Activated CD8-positive, alpha-beta memory T cell treated with anti-CD3 and anti-CD28 coated beads for 48 hours (primary cell): ENCODE data around the gene PXDC1.
"Not testable (repeated sequence)": the region's sequence is repeated elsewhere in the genome, so short reads cannot be mapped to it uniquely, and the experiment has no call there.

Source experiments
- DNase-seq, 3 experiments: peaks; one replicate each; pipeline ENCODE4 v3.0.0-alpha.2; 2020; ENCODE audit warnings: low read depth in 2 of 3, low spot score in 2 of 3

The PXDC1 gene

DNA sequence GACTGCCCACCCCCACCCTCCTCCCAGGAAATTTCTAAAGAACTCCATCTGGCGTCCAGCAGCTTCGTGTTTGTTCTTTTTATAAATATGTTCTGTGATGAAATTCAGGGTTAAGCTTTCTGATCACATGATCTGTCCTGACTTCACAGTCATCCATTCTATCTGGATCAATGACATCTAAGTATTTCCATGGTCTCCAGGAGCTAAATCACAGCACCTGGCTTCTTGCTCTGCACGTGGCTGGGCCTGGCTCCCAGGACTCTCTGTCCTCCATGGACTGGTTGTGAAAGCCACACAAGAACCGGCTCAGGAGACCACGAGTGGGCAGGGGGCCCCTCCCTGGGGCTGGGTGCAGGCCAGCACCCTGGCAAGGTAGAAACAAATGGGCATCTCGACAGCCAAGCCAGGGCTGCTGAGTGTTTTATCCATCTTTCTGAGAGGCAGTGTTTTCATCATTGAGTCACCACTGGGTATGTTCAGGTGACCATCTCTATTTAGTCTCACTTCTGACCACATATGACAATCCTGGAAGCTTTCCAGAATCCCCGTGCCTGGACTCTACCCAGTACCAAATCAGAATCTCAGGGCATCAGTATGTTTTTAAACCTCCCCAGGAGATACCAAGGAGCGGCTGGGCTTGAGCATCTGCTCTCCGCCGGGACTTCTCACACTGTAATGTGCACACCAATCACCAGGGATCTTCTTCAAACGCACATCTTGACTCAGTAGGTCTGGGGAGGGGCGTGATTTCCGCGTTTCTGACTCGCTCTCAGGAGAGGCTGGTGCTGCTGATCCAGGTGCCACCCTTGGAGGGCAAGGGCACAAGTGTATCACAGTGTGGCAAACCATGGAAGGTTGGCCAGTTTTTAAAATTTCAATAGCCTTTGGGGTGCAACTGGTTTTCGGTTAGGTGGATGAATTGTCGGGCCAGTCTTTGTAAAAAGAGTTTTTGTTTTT is 31.6 kb upstream of the PXDC1 start:
- DNase-seq, result no peak

DNA sequence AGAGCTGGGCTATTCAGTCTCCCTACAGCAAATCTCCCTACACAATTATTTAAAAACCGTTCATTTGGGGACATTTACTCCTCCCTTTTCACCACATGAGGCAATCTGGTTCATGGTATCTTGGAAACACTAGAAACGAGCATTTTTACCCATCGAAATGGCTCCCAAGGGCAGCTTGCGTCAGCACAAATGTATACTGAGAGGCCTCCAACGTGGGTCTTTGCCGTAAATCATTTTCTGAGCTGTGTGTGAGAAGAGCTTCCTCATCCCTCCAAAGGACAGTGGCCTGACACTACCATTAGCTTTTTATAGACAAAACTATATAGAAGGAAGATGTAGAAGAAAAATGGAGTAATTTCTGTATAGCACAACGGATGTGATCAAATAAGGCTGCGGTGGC is 30.0 kb upstream of the PXDC1 start:
- no peak for DNase-seq

DNA sequence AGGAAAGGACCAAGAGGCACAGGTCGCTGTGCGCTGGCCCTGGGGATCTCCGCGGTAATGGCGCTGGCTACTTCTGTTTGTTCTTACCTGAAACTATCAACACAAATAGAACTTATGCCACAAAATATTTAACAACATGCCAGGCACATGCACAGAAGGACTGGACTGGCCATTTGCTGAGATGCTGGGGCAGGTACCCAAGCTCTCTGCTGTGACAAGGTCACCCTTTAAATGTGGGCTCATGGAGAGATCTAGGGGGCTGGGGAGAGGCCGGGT is 28.0 kb upstream of the PXDC1 start:
- no peak for DNase-seq

DNA sequence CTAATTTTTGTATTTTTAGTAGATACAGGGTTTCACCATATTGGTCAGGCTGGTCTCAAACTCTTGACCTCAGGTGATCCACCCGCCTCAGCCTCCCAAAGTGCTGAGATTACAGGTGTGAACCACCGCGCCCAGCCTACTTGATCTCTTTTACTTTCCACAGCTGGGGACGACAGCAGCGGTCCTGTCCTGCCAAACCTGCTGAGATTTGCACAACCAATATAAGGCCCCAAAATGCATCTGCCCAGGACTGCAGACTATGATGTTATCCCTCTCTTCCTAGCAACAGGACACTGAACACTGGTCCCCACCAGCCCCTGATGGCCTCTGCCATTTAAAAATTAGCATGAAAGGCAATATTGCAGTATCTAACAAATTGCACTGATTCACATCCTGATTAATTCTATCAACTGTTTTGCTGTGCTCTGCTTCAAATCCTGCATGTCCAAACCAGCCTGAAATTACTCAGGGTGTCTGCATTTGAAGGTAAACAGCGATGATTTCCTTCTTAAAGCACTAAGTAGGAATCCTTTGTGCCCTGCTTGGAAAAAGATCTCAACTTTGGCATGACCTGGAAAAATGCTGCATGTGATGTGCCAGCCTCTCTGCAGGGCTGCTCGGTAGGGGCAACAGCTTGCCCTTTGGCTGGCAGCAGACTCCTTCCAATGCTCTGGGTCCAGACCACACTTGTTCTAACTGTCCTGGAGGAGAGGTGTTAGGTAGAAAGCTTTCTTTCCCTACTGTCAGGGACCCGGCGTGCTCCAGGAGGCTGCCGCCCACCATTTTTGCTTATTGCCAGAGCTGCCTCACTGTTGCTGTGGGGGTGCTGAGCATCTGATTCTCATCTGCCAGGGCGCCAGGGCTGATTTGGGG is 27.4 kb upstream of the PXDC1 start:
- no peak for DNase-seq

DNA sequence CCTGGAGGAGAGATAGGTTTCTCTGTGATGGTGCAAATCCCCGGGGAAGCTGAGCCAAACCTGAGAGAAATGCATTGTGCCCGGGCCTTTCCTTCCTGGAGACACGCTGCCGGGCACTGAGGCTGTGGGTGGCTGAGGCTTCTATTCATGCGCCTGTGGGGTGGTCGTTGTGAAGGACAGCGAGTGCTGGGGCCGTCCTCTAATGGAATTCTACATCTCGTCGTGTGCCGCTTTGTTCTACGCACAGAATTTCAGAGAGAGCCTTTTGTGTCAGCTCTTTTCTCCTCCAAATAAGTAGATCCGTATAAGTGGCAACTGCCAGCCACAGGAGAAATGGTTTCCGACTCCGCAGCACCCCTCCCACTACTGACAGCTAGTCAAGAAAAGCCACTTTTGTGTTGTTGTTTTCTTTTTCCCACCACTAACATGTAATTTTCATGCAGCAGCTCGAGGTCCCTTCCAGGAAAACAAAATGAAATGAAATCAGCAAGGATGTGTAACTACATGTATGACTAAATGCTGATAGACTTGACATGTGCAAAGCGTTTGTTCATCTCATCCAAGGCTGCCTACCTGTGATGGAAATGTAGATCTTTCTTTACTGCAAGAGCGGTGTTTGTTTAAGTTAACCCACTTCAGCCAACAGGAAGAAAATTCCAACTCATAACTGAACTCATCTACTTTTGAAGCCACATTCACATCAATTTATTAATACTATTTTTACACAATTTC is 26.4 kb upstream of the PXDC1 start:
- DNase-seq, result no peak

DNA sequence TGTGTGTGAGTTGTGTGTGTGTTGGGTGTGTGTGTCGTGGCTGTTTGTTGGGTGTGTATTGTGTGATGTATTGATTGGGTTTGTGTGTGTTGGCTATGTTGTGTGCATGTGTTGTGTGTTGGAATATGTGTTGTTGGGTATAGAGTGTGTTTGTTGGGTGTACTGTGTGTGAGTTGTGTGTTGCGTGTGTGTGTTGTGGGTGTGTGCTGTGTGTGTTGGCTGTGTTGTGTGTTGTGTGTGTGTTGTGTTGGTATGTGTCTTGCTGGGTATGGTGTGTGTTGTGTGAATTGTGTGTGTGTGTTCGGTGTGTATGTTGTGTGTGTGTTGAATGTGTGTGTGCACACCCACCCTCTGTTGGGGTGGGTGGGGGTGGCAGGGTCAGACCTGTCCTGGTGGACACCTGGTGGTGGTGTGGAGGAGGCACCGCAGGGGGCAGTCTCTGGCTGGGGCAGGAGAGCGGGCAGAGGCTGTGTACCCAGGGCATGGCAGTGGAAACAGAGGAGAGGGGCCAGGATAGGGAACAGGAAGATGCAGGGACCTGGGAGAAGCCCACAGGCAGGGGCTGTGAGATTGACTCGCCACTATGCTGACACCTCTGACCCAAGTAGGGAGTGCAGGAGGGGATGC is 25.5 kb upstream of the PXDC1 start:
- DNase-seq, result no peak

DNA sequence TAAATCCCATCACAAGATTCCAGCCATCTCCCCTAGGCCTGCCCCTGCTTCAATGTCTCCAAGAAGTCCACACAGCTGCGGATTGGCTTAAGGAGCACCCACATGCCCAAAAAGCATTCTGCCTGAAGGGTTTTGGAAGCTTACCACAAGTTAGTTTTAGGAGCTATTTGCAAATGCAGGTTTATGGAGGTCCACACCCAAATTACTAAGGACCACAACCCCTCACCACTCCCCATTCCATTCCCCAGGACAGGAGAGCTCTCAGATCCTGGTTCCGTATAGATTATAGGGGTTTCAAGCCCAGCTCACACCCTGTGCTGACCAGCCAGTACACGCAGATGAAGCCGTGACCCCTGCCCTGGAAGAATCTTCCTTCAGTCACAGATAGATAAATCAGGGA is 24.3 kb upstream of the PXDC1 start:
- no peak for DNase-seq

DNA sequence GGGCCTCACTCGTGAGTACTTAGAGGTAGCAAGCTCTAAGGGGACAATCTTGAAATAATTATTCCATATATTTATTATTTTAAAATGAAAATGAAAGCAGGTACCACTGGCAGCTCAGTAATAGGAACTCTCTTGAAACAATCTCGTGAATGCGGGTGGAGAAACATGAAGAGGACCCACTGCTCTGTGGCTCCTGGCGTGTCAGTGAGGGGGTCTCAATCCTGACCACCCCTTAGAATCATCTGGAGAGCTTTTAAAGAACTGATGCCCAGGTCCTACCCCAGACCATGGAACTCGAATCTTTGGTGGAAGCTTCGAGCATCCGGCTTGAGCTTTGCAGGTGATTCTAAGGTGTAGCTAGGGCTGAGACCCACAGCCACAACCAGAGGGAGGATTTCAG is 23.9 kb upstream of the PXDC1 start:
- no peak for DNase-seq

DNA sequence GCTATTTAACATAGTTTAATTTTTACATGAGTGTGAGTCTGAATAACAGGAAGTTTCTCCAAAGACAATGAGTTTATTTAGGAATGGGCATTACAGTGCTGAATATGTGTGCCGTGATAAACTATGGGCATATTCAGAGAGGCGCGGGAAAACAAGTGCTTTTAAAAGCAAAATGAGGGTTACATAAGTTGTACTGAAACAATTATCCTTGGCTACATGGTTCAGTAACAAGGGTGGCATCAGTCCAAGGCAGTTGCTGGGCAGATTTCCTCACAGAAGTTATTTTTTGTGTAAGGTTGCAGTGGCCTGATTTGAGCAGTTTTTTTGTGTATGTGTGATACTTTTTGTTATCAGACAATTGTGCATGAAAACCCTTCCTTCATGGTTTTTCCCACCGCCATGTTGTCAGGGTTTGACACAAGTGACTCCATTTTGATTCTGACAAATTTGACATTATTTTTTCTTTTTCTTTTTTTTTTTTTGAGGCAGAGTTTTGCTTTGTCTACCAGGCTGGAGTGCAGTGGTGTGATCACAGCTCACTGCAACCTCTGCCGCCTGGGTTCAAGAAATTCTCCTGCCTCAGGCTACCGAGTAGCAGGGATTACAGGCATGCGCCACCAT is 22.3 kb upstream of the PXDC1 start:
- no peak for DNase-seq

DNA sequence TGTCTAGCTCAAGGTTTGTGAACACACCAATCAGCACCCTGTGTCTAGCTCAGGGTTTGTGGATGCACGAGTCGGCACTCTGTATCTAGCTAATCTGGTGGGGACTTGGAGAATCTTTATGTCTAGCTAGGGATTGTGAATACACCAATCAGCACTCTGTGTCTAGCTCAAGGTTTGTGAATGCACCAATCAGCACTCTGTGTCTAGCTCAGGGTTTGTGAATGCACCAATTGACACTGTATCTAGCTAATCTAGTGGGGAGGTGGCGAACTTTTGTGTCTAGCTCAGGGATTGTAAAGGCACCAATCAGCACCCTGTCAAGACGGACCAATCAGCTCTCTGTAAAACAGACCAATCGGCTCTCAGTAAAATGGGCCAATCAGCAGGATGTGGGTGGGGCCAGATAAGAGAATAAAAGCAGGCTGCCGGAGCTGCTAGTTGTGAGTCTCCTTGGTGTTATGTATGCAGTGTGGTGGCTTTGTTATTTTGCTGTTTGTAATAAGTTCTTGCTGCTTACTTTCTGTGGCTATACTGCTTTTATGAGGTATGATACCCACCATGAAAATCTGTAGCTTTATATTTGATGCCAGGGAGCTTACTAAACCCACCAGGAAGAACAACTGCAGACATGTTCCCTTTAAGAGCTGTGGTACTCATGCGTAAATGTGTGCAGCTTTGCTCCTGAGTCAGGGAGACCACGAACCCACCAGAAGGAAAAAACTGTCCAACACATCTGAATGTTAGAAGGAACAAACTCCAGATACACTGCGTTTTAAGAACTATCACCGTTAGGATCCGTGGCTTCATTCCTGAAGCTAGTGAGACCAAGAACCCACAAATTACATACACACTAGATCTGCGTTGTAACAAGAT is 20.9 kb upstream of the PXDC1 start:
- not testable (repeated sequence) for DNase-seq

DNA sequence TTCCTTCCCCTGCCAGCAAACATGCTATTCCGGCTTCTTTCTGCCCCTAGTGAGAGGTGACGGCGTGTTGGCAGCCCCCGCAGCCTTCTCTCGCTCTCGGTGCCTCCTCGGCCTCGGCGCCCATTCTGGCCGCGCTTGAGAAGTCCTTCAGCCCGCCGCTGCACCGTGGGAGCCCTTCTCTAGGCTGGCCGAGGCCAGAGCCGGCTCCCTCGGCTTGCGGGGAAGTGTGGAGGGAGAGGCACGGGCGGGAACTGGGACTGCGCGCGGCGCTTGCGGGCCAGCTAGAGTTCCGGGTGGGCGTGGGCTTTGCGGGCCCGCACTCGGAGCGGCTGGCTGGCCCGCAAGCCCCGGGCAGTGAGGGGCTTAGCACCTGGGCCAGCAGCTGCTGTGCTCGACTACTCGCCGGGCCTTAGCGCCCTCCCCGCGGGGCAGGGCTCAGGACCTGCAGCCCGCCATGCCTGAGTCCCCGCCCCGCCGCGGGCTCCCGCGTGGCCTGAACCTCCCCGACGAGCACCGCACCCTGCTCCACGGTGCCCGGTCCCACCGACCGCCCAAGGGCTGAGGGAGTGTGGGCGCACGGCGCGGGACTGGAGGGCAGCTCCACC is 20.0 kb upstream of the PXDC1 start:
- no peak for DNase-seq

DNA sequence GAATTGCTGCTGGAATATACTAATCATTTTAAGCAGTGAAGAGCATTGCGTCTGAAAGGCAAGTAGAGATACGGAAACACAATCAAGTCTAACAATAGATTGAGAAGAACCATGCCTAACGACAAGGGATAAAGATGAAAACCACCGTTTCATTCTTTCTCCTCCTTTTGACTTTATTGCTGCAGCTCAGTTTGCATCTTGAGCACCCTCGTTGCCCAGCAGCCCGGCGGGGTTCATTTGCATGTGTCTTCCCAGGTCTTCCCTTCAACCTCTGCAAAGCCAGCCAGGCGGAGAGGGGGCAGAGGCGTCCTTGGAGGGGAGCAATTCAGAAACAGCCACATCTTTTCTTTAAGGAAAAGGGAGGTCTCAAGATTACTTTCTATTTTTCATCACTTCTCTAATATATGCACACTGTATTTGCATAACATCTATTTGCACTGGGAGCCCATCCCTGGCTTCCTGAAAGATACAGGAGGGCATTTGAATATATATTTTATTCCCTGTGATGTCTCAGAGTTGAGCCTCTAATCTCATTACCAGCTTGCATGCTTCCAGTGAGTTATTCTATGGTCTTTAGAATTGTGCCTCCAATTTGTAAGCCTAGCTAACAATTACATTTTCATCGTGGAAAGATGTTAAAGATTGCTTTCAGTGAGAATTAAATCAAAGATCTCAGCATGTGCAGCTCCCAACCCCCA is 18.7 kb upstream of the PXDC1 start:
- DNase-seq, result no peak

DNA sequence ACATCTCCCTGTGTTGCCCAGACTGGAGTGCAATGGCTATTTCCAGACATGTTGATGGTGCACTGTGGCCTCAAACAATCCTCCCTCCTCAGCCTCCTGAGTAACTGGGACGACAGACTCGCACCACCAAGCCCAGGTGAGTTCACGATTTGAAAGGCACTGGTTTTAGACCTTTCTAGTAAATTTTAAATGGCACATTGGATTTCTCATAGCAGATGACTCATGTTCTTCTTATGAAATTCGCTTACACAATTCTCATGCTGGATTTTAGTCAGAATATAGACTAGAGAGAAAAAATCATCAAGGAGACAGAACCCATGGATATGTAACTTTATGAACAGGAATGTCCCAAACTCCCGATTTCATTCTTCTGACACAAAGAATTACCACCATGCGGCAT is 18.1 kb upstream of the PXDC1 start:
- DNase-seq, result no peak

DNA sequence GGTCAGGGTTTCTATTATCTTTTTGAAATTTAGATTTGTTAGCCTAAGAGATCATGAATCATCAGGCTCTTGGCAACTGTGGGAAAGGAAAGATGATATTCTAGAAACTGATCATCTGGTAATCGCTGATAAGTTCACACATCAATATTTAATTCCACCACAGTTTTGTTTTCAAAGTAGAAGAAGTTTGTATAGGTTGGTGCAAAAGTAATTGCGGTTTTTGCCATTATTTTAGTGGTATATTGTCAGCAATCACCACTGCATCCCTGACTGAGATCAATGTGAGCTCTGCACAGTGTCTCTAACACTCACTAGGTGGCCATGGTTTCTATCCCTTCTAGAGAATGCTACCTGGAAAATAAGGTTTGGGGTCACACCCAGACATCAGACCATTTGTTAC is 17.0 kb upstream of the PXDC1 start:
- DNase-seq, result no peak

DNA sequence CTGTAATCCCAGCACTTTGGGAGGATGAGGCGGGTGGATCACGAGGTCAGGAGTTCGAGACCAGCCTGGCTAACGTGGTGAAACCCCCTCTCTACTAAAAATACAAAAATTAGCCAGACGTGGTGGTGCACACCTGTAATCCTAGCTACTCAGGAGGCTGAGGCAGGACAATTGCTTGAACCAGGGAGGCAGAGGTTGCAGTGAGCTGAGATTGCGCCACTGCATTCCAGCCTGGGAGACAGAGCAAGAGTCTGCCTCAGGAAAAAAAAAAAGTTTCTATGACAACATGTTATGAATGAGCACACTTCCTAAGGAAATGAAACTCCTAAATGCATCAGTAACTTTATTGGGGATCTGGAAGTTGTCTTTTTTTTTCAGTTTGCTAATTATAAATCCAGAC is 16.0 kb upstream of the PXDC1 start:
- not testable (repeated sequence) for DNase-seq

DNA sequence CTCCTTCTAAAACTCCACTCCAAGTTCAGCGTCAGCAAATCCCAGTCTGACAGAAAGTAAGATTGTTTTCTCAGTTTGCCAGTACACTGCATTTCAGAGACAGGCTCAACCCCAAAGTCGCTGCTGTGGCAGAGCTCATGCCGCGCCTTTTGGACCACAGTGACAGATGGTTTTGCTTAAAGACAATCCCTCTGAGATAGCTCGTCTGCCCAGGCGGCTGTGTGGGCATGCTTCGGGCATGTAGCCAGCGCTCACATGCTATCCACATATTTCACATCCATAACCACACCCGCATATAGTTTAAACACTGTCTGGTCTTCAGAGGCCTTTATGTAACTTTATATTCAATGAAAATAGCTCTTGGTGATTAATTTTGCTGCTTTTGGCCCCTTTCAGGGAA is 14.7 kb upstream of the PXDC1 start:
- DNase-seq, result no peak

DNA sequence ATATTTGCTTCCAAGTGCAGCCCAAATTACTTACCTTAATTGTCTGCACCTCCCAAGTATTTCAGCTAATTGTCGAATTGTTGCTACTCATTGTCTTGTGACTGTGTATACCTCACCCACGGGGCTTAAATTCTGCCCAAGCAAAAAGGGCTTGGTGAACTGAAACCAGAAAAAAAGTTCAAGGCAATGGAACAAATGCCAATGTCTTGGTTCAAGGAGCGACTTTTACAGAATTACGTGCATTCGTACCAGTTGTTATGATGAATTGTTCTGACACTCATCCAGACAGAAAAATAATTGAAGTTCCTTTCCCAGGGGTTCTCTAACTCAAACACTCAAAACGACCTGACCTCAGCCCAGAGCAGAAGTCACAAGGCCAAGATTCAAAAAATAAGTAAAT is 13.9 kb upstream of the PXDC1 start:
- no peak for DNase-seq

DNA sequence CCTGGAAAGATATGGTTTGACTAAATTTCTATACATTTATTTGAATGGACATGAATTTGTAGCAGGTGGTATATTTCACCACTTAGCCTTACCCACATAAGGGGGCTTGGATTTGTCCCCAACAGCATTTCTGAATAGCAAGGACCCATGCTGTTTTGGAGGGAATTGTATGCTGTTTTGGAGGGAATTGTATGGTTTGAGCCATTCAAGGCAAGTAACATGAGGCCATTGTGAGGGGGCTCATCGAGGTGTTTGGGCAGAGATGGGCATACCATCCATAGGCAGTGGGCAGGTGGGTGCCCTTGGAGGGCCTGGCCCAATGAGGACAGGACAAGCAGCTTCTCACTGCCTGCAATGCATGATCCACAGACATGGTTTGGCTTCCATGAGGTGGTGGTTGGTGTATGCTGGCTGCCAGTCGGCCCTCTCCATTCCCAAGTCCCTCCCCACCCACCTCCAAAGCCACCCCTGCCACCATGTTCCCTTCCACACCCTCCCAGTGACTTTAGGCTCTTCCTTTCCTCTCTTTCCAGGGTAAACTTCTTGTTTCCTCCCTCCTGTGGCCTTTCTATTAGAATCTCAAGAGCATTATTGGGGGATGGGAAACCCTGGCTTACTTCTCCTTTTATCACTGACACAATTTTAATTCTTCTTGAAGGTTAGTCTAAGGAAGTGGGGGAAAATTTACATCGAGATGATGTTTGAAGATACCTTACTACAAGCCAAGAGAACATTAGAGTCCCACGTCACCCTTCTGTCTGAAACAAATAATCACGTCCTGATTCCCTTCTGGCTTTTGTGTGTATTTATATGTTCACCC is 13.2 kb upstream of the PXDC1 start:
- no peak for DNase-seq
